OCI-LY7 (cell line): Measurements from ENCODE around the gene MYO1F.

Experiments used
- CTCF ChIP-seq: fragments of 200-600 bp; sonication (generic); conservative IDR thresholded peaks from 2 replicates; pipeline ENCODE4 v1.5.1; 2014; ENCODE audit warnings: mild to moderate bottlenecking, antibody characterized with exemption, low read length, moderate library complexity, mixed read lengths
- EZH2phosphoT487 ChIP-seq: fragments of 200-600 bp; sonication (generic); IDR thresholded peaks from 2 replicates; pipeline ENCODE4 v1.6.1; 2018; ENCODE audit warnings: low read depth, borderline replicate concordance, mild to moderate bottlenecking, mixed run types, antibody characterized with exemption, low read length, moderate library complexity, mixed read lengths

DNA sequence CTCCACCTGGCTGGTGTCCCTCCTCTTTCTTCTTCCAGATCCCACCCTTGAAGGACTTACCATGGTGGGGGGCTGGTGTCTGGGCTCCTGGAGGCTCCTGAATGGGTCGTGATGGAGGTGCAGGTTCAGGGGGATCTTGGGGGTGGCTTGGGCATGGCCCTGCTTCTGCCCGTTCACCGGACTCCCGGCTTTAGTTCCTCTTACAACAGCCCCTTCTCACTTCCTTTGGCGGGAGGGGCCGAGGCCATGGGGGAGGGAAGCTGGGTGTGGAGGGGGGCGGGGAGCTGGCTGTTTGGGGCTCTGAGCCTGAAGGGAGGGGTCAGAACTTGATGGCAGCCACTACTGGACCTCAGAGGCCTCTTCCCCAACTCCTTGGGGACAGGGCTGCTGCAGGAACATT lies at the start of gene MYO1F:
- TF ChIP-seq CTCF (no peak), EZH2phosphoT487 (no peak)
